LNCaP clone FGC (cell line): ENCODE results near the gene MUC5AC.

Experiments
- DNase-seq: peaks from one replicate; pipeline ENCODE4 v3.0.0-alpha.2; 2011; ENCODE audit warnings: low read depth
- H3K4me3 ChIP-seq: 2 replicates; pipeline ENCODE4 v1.5.1; 2011; ENCODE audit warnings: mild to moderate bottlenecking, low read depth, low read length, control low read depth
- CTCF ChIP-seq: IDR thresholded peaks from 2 replicates; pipeline ENCODE4 v1.5.1; 2012; ENCODE audit warnings: mild to moderate bottlenecking; ENCODE audit not compliant: control insufficient read depth, insufficient read depth; ENCODE audit errors: extremely low read depth

Gene MUC5AC

GRCh38 chr11:1157645-1158591 is at the start of gene MUC5AC:
MUC5AC (plus strand) TSS chr11:1157953; CDS start chr11:1158000, 47 bp downstream.
- no peak within 1 kb of the TSS for H3K4me3 ChIP-seq
- DNase-seq: no peak
- no peak for TF ChIP-seq CTCF

- no peak for TF ChIP-seq CTCF
- DNase-seq: no peak
- no peak overlapping the region for H3K4me3 ChIP-seq
Measured at GRCh38 chr11:1108246-1108900, 49.4 kb upstream of the MUC5AC start.

- DNase-seq: no peak
- TF ChIP-seq CTCF: no peak
Measured at GRCh38 chr11:1109101-1109917, 48.4 kb upstream of the MUC5AC start.

GRCh38 chr11:1109918-1110705 is 47.6 kb upstream of the MUC5AC start:
- no peak for TF ChIP-seq CTCF
- no peak for DNase-seq
- no peak overlapping the region for H3K4me3 ChIP-seq

More at GRCh38 chr11:1109101-1109917, 48.4 kb upstream of the MUC5AC start:
- no peak overlapping the region for H3K4me3 ChIP-seq

GRCh38 chr11:1111545-1112212 is 46.1 kb upstream of the MUC5AC start:
- DNase-seq: no peak
- no peak overlapping the region for H3K4me3 ChIP-seq
- no peak for TF ChIP-seq CTCF
